ENCODE measurements around the gene URGCP.

Gene URGCP, protein sequence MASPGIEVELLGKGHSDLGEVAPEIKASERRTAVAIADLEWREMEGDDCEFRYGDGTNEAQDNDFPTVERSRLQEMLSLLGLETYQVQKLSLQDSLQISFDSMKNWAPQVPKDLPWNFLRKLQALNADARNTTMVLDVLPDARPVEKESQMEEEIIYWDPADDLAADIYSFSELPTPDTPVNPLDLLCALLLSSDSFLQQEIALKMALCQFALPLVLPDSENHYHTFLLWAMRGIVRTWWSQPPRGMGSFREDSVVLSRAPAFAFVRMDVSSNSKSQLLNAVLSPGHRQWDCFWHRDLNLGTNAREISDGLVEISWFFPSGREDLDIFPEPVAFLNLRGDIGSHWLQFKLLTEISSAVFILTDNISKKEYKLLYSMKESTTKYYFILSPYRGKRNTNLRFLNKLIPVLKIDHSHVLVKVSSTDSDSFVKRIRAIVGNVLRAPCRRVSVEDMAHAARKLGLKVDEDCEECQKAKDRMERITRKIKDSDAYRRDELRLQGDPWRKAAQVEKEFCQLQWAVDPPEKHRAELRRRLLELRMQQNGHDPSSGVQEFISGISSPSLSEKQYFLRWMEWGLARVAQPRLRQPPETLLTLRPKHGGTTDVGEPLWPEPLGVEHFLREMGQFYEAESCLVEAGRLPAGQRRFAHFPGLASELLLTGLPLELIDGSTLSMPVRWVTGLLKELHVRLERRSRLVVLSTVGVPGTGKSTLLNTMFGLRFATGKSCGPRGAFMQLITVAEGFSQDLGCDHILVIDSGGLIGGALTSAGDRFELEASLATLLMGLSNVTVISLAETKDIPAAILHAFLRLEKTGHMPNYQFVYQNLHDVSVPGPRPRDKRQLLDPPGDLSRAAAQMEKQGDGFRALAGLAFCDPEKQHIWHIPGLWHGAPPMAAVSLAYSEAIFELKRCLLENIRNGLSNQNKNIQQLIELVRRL

DNA sequence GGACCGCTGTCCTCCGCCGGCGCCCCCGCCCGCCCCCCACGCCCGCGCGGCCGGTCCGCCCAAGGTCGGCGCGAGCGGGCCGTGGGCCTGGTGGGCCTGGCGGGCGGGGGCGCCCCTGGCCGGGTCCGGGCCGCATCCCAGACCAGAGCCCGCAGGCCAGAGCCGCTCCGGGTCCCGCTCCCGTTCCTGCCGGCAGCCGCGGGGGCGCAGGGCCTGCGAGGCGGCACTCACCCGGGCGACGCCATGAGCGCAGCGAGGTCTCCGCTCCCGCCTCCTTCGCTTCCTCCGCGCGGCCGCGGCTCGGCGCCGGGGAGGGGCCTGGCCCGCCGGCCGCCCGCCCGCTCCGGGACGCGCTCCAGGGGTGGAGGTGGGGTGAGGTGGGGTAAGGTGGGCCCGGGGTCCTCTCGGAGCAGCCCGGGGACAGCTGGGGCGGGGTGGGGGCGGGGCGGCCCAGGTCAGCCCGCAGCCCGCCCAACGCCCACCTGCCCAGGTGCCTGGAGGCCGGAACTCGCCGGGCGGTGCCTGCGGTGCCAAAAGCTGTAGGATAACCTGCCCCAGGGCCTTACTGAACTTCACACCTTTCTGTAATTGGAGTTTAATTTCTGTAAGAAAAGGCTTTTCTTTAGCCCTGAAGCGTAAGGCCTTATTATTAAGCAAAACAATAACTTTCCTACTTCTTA, at the start of gene URGCP:
Gene URGCP (minus strand): TSS at position 266 of the 680 bp plus-strand sequence. CDS start 21 bp downstream, at position 245.
- TF ChIP-seq, protein P1, sequence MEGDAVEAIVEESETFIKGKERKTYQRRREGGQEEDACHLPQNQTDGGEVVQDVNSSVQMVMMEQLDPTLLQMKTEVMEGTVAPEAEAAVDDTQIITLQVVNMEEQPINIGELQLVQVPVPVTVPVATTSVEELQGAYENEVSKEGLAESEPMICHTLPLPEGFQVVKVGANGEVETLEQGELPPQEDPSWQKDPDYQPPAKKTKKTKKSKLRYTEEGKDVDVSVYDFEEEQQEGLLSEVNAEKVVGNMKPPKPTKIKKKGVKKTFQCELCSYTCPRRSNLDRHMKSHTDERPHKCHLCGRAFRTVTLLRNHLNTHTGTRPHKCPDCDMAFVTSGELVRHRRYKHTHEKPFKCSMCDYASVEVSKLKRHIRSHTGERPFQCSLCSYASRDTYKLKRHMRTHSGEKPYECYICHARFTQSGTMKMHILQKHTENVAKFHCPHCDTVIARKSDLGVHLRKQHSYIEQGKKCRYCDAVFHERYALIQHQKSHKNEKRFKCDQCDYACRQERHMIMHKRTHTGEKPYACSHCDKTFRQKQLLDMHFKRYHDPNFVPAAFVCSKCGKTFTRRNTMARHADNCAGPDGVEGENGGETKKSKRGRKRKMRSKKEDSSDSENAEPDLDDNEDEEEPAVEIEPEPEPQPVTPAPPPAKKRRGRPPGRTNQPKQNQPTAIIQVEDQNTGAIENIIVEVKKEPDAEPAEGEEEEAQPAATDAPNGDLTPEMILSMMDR (IDR thresholded peaks at IDR 0.05; ENCODE audit: low read depth, low read length) = no peak
- peak within 1 kb of the TSS; percentile 64 to 72 for H3K4me3 ChIP-seq (replicated peaks in 1 of 2; ENCODE audit: low read depth in 2 of 2, low read length in 2 of 2)
- DNase-seq (ENCODE audit: low read depth in 2 of 2) = peak; percentile 16 to 48

DNA sequence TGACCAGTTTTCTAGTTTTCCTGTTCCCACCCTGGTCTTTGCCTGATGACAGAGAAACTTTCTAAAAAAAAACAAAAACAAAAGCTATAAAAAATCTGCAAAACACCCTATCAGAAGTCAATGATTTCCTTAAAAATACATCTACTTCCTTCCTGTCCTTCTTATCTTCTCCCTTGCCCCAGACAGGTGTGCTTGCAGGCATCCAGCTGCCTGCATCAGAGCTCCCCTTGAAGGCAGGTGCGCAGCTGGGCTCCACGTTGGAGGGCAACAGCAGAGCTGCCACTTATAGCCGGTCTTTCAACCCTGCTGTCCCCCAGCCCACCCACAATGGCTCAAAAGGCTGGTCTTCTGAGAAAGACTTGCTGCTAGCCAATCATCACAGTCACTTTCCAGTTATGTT, 49.6 kb upstream of the URGCP start:
- TF ChIP-seq, protein P1 (IDR thresholded peaks at IDR 0.05; ENCODE audit: low read depth, low read length) = no peak
- DNase-seq (ENCODE audit: low read depth in 2 of 2) = no peak
- no peak overlapping the region for H3K4me3 ChIP-seq (replicated peaks in 1 of 2; ENCODE audit: low read depth in 2 of 2, low read length in 2 of 2)

DNA sequence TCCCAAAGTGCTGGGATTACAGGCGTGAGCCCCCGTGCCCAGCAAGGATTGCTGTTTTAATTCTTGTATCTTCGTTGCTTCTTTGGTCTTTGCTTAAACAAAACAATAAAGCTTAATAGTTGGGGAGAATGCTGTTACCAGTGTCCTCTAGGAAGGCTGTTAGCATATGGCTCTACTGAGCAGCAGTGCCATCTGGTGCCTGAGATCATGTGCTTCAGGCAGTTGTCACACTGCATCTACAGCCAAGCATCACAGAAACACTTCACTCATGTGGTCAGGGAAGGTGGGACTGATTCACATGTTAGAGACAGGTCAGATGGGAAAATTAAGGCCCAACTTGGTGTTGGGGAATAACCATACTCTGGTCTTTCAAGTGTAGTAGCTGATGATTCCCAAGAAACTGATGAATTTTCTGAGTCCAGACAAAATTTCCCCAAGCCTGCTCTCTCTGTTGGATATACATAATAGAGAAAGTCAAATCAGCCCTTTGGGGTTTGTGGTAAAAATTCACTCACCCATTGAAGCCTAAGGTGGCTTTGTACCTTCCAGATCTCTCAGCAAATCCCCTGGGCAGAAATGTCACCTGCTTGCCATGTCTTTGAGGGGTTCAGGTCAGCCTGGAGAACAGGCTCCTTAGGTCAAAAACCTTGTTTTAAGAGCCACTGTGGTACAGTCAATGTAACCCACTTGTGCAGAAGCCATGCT, 48.3 kb upstream of the URGCP start:
- DNase-seq (ENCODE audit: low read depth in 2 of 2) = peak; percentile 65 to 70
- H3K4me3 ChIP-seq (replicated peaks in 1 of 2; ENCODE audit: low read depth in 2 of 2, low read length in 2 of 2) = no peak overlapping the region
- TF ChIP-seq, protein P1 (IDR thresholded peaks at IDR 0.05; ENCODE audit: low read depth, low read length) = peak; percentile 48

DNA sequence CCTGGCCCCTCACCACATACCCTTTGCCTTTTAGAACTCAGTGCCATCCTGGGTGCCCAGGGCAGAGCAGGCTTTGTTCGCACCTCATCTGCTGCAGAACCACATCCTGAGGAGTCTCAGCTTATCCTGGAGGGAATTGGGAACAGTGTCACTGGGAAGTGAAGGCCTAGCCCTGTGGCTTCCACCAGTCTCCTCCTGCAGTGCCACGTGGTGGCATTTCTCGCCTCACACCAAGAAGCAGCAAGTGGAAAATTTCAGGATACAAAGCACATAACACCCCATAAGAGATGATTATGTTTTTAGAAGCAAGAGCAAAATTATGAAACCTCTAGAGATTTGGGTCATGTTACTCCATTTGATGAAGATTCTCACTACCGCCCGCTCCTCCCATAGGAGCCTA, 46.7 kb upstream of the URGCP start:
- no peak for DNase-seq (ENCODE audit: low read depth in 2 of 2)
- TF ChIP-seq, protein P1 (IDR thresholded peaks at IDR 0.05; ENCODE audit: low read depth, low read length) = no peak
- H3K4me3 ChIP-seq (replicated peaks in 1 of 2; ENCODE audit: low read depth in 2 of 2, low read length in 2 of 2) = no peak overlapping the region

DNA sequence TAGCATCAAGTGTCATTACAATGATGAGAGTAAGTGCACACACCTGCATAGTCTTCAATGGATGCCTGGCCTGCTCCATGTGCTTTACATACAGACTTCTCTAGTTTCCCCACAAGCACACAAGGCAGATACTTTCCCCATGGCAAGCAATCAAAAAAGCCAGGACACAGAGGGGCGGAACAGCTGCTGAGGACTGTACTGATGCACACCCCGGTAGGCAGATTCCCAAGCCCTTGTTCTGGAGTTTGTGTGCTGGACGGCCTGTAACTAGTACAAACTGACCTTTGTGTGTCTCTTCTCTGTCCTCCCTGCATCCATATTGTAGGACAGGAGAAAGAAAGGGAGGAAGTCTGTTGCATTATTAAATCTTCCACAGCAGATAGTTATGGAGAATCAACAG, 45.6 kb upstream of the URGCP start:
- TF ChIP-seq, protein P1 (IDR thresholded peaks at IDR 0.05; ENCODE audit: low read depth, low read length) = no peak
- no peak for DNase-seq (ENCODE audit: low read depth in 2 of 2)
- H3K4me3 ChIP-seq (replicated peaks in 1 of 2; ENCODE audit: low read depth in 2 of 2, low read length in 2 of 2) = no peak overlapping the region

DNA sequence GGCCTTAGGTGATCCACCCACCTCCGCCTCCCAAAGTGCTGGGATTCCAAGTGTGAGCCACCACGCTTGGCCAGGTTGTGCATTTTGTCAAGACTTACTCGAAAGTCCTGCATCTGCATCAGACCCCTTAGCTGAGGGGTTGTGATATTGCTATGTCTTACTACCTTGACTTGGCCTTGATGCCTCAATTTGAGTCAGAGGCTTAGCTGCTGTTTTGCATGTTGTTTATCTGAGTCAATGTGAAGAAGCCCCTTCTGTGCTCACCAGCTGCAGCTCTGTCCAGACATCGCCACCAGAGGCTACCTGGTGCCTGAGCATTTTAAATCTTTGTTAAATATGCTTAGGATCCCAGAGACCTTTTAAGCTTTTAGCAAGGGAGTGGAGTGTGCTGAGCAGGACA, 37.9 kb upstream of the URGCP start:
- no peak for DNase-seq (ENCODE audit: low read depth in 2 of 2)
- H3K4me3 ChIP-seq (replicated peaks in 1 of 2; ENCODE audit: low read depth in 2 of 2, low read length in 2 of 2) = no peak overlapping the region
- TF ChIP-seq, protein P1 (IDR thresholded peaks at IDR 0.05; ENCODE audit: low read depth, low read length) = no peak
